IMR-90 (cell line): Measurements from ENCODE around the gene RPL31.

Source experiments
- CHD1 ChIP-seq: IDR thresholded peaks from 2 replicates; pipeline ENCODE4 v1.6.1; 2012; ENCODE audit warnings: low read depth, low read length, improper control_type of control experiment
- CTCF ChIP-seq: conservative IDR thresholded peaks from 2 replicates; pipeline ENCODE4 v1.5.1; 2012; ENCODE audit warnings: mild to moderate bottlenecking, low read depth, low read length, improper control_type of control experiment
- FOS ChIP-seq: fragments of 150-350 bp; IDR thresholded peaks from 2 replicates; pipeline ENCODE4 v1.6.1; 2016; ENCODE audit warnings: low read depth, low read length
- MAFK ChIP-seq: IDR thresholded peaks from 2 replicates; pipeline ENCODE4 v1.6.1; 2012; ENCODE audit warnings: low read depth, low read length, improper control_type of control experiment
- POLR2A ChIP-seq: IDR thresholded peaks from 2 replicates; pipeline ENCODE4 v1.6.1; 2012; ENCODE audit warnings: mild to moderate bottlenecking, low read depth, low read length

DNA sequence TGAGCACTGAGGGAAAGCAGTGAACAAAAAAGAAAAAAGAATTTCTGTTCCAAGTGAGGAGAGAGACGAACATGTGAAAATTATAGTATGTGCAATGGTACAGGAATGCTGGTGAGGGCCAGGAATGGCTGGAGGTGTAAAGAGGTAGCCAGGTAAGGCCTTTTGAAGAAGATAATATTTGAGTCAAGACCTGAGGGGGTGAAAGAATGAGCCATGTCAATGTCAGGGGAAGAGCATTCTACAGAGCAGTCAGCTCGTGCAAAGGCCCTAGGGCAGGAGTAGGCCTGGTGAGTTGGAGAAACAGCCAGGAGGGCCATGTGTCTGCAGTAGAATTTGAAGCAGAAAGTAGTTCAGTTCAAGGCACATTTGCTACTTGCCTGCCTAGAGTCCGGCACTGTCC is 12.4 kb upstream of the RPL31 start:
- TF ChIP-seq FOS (no peak), CTCF (no peak), MAFK (no peak), CHD1 (no peak), POLR2A (no peak)
